ENCODE data around the gene RAB9A. TPM values are rescaled to one million over a fixed set of nuclear protein-coding genes. Genes with fewer than 3 reads are reported as not detected.

Gene RAB9A
- total and polyA plus RNA-seq, 4 donors = 9.0 to 22.9 (median 12.0) TPM

DNA sequence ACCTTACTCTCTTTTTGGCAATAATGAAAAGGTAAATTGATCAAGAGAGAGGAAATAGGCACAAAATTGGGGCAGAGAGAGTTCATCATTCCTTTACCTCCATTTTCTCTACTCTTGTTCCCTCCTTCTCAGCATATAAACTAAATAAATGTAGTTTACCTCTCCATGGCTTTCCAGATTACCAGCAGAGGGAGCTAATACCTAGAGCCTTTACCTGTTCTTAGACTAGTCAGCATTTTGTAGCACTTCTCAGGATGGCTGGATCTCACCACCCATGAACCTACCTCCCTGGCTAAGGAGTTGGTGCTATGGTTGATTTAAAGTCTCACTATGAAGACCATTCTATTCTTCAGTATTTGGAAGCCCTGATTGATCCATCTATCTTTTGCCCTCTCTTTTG lies 61.3 kb downstream of the RAB9A start:
- Histone ChIP-seq H3K9ac (ENCODE audit: low read depth in 1 of 2, low read length in 2 of 2) (no peak overlapping the region), H3K27ac (ENCODE audit: low read depth in 1 of 2, low read length in 2 of 2) (no peak overlapping the region), H3K27me3 (ENCODE audit: control insufficient read depth in 4 of 4, insufficient read depth in 4 of 4, low read length in 3 of 4) (no peaks in the 10 kb centered on the region), H3K9me3 (ENCODE audit: control insufficient read depth in 4 of 4, low read length in 3 of 4) (no peaks in the 10 kb centered on the region), H3K4me1 (ENCODE audit: control insufficient read depth in 4 of 4, insufficient read depth in 4 of 4, low read length in 3 of 4) (no peaks in the 10 kb centered on the region), H3K36me3 (ENCODE audit: control insufficient read depth in 4 of 4, insufficient read depth in 3 of 4, low read depth in 1 of 4, low read length in 3 of 4) (peaks cover 1 to 19% (median 3%) of the 10 kb centered on the region in 4 donors), H3K4me3 (ENCODE audit: low read depth in 1 of 3, low read length in 3 of 3) (no peak overlapping the region)
- TF ChIP-seq RAD21 (IDR thresholded peaks at IDR 0.05) = peak; percentile 71 to 81
- no peak for TF ChIP-seq TAF1 (conservative IDR thresholded peaks at IDR 0.05)
- TF ChIP-seq, protein P1, sequence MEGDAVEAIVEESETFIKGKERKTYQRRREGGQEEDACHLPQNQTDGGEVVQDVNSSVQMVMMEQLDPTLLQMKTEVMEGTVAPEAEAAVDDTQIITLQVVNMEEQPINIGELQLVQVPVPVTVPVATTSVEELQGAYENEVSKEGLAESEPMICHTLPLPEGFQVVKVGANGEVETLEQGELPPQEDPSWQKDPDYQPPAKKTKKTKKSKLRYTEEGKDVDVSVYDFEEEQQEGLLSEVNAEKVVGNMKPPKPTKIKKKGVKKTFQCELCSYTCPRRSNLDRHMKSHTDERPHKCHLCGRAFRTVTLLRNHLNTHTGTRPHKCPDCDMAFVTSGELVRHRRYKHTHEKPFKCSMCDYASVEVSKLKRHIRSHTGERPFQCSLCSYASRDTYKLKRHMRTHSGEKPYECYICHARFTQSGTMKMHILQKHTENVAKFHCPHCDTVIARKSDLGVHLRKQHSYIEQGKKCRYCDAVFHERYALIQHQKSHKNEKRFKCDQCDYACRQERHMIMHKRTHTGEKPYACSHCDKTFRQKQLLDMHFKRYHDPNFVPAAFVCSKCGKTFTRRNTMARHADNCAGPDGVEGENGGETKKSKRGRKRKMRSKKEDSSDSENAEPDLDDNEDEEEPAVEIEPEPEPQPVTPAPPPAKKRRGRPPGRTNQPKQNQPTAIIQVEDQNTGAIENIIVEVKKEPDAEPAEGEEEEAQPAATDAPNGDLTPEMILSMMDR (IDR thresholded peaks at IDR 0.05; ENCODE audit: low read depth, low read length, missing input control) = peak; percentile 56
- DNase-seq (ENCODE audit: low spot score) = no peak

DNA sequence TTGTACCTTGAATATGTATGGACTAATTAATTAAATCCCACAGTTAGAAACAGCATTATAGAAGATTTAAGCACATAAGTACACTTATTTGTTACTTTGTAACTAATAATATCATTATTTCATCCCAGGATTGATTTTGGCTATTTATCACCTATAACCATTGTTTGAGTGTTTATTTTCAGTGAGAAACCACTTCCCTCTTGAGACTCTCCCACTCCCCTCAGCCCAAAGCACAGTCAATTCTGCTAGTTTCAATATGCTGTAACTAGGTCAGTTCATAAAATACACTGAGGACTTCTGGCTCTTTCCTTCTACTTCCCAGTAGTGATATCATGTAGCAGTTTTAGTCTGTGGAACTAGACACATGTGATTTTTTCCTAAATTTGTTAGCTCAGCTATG lies 61.9 kb downstream of the RAB9A start:
- Histone ChIP-seq H3K4me3 (ENCODE audit: low read depth in 1 of 3, low read length in 3 of 3) (no peak overlapping the region), H3K27me3 (ENCODE audit: control insufficient read depth in 4 of 4, insufficient read depth in 4 of 4, low read length in 3 of 4) (no peaks in the 10 kb centered on the region), H3K9me3 (ENCODE audit: control insufficient read depth in 4 of 4, low read length in 3 of 4) (no peaks in the 10 kb centered on the region), H3K4me1 (ENCODE audit: control insufficient read depth in 4 of 4, insufficient read depth in 4 of 4, low read length in 3 of 4) (no peaks in the 10 kb centered on the region), H3K36me3 (ENCODE audit: control insufficient read depth in 4 of 4, insufficient read depth in 3 of 4, low read depth in 1 of 4, low read length in 3 of 4) (peaks cover 1 to 19% (median 3%) of the 10 kb centered on the region in 4 donors), H3K27ac (ENCODE audit: low read depth in 1 of 2, low read length in 2 of 2) (no peak overlapping the region), H3K9ac (ENCODE audit: low read depth in 1 of 2, low read length in 2 of 2) (no peak overlapping the region)
- TF ChIP-seq HNF4G (IDR thresholded peaks at IDR 0.05) (no peak), FOXA2 (IDR thresholded peaks at IDR 0.05) (no peak), YY1 (IDR thresholded peaks at IDR 0.05) (no peak), NR2F2 (IDR thresholded peaks at IDR 0.05) (no peak), TAF1 (conservative IDR thresholded peaks at IDR 0.05) (no peak)
- TF ChIP-seq, protein P2, sequence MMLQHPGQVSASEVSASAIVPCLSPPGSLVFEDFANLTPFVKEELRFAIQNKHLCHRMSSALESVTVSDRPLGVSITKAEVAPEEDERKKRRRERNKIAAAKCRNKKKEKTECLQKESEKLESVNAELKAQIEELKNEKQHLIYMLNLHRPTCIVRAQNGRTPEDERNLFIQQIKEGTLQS (IDR thresholded peaks at IDR 0.05) = no peak
- TF ChIP-seq, protein P3, sequence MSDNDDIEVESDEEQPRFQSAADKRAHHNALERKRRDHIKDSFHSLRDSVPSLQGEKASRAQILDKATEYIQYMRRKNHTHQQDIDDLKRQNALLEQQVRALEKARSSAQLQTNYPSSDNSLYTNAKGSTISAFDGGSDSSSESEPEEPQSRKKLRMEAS (IDR thresholded peaks at IDR 0.05) = no peak
- no peak for DNase-seq (ENCODE audit: low spot score)

DNA sequence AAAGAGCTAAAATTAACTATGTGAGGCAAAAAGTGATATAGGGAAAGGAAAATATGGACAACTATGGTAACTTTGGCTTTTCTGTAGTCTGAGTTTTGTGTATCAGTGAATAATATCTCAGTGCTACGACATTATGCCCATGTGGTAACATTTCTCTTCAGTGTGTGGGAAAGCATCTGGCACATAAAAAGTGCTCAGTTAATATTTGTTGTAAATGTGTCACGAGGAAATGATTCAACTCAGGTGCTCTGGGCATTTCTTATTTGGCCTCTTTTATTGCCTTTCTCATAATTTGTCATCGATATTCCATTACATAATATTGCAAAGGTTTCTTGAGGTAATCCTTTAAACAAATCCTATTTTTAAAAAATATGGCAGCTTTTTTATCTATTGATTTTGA lies 63.2 kb downstream of the RAB9A start:
- Histone ChIP-seq H3K9me3 (ENCODE audit: control insufficient read depth in 4 of 4, low read length in 3 of 4) (no peaks in the 10 kb centered on the region), H3K9ac (ENCODE audit: low read depth in 1 of 2, low read length in 2 of 2) (no peak overlapping the region), H3K36me3 (ENCODE audit: control insufficient read depth in 4 of 4, insufficient read depth in 3 of 4, low read depth in 1 of 4, low read length in 3 of 4) (peaks cover 0 to 21% (median 3%) of the 10 kb centered on the region in 4 donors), H3K27ac (ENCODE audit: low read depth in 1 of 2, low read length in 2 of 2) (no peak overlapping the region), H3K4me3 (ENCODE audit: low read depth in 1 of 3, low read length in 3 of 3) (no peak overlapping the region), H3K27me3 (ENCODE audit: control insufficient read depth in 4 of 4, insufficient read depth in 4 of 4, low read length in 3 of 4) (no peaks in the 10 kb centered on the region), H3K4me1 (ENCODE audit: control insufficient read depth in 4 of 4, insufficient read depth in 4 of 4, low read length in 3 of 4) (no peaks in the 10 kb centered on the region)
- WGBS = 85% methylated on average over 3 of the region's 3 CpGs
- TF ChIP-seq RAD21 (IDR thresholded peaks at IDR 0.05) = no peak
- TF ChIP-seq, protein P4, sequence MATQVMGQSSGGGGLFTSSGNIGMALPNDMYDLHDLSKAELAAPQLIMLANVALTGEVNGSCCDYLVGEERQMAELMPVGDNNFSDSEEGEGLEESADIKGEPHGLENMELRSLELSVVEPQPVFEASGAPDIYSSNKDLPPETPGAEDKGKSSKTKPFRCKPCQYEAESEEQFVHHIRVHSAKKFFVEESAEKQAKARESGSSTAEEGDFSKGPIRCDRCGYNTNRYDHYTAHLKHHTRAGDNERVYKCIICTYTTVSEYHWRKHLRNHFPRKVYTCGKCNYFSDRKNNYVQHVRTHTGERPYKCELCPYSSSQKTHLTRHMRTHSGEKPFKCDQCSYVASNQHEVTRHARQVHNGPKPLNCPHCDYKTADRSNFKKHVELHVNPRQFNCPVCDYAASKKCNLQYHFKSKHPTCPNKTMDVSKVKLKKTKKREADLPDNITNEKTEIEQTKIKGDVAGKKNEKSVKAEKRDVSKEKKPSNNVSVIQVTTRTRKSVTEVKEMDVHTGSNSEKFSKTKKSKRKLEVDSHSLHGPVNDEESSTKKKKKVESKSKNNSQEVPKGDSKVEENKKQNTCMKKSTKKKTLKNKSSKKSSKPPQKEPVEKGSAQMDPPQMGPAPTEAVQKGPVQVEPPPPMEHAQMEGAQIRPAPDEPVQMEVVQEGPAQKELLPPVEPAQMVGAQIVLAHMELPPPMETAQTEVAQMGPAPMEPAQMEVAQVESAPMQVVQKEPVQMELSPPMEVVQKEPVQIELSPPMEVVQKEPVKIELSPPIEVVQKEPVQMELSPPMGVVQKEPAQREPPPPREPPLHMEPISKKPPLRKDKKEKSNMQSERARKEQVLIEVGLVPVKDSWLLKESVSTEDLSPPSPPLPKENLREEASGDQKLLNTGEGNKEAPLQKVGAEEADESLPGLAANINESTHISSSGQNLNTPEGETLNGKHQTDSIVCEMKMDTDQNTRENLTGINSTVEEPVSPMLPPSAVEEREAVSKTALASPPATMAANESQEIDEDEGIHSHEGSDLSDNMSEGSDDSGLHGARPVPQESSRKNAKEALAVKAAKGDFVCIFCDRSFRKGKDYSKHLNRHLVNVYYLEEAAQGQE (IDR thresholded peaks at IDR 0.05) = no peak
- TF ChIP-seq YY1 (IDR thresholded peaks at IDR 0.05) = no peak
- TF ChIP-seq, protein P5, sequence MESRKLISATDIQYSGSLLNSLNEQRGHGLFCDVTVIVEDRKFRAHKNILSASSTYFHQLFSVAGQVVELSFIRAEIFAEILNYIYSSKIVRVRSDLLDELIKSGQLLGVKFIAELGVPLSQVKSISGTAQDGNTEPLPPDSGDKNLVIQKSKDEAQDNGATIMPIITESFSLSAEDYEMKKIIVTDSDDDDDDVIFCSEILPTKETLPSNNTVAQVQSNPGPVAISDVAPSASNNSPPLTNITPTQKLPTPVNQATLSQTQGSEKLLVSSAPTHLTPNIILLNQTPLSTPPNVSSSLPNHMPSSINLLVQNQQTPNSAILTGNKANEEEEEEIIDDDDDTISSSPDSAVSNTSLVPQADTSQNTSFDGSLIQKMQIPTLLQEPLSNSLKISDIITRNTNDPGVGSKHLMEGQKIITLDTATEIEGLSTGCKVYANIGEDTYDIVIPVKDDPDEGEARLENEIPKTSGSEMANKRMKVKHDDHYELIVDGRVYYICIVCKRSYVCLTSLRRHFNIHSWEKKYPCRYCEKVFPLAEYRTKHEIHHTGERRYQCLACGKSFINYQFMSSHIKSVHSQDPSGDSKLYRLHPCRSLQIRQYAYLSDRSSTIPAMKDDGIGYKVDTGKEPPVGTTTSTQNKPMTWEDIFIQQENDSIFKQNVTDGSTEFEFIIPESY (IDR thresholded peaks at IDR 0.05) = no peak
- TF ChIP-seq HNF4A (conservative IDR thresholded peaks at IDR 0.05) = no peak
- TF ChIP-seq JUND (IDR thresholded peaks at IDR 0.05) = no peak
- TF ChIP-seq FOXA1 (IDR thresholded peaks at IDR 0.05) = no peak
- no peak for TF ChIP-seq EGR1 (IDR thresholded peaks at IDR 0.05; ENCODE audit: low read depth in 2 of 2)
- TF ChIP-seq, protein P3 (IDR thresholded peaks at IDR 0.05) = no peak
- no peak for TF ChIP-seq RXRA (IDR thresholded peaks at IDR 0.05)
- TF ChIP-seq, protein P2 (IDR thresholded peaks at IDR 0.05) = no peak
- no peak for TF ChIP-seq NR2F2 (IDR thresholded peaks at IDR 0.05)
- TF ChIP-seq, protein P1 (IDR thresholded peaks at IDR 0.05; ENCODE audit: low read depth, low read length, missing input control) = no peak
- no peak for DNase-seq (ENCODE audit: low spot score)
